ENCODE data around the gene GMDS.

DNA sequence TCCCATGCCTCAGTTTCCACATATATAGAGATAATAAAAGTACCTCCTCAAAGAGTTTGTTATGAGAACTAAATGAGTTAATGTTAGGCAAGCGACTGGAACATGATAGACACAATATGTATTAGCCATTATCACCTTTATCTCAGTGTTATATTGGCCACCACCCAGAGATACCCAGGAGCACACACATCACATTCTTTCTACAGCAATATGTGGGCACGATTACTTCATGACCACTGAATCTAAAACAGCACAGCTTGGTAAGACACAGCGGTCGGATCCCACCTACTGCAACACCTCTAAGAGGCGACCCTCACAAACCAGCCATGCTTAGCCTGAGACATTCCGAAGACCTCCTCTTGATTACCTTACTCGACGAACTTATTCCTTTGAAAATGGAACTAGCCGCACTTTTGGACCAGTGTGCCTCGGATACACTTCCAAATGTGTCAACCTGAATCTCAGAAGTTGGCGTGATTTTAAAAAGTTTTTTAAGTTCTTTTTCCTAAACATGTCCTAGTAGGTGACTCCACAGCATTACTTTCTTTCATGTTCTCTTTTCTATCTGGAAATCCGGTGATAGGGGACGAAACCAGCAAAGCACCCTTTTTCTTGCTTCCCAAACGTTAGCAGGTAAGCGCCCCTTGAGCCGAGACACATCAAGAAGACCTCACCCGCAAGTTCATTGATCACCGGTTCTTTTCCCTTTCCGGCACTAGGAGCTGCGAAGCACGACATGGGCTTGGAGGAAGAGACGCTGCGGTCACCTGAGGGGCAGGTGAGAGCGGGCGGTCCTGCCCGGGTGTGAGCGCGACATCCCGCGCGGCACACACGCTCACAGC, 923 bp downstream of the GMDS start:
- TF ChIP-seq POLR2A (IDR thresholded peaks at IDR 0.05): no peak
- TF ChIP-seq, protein P1, sequence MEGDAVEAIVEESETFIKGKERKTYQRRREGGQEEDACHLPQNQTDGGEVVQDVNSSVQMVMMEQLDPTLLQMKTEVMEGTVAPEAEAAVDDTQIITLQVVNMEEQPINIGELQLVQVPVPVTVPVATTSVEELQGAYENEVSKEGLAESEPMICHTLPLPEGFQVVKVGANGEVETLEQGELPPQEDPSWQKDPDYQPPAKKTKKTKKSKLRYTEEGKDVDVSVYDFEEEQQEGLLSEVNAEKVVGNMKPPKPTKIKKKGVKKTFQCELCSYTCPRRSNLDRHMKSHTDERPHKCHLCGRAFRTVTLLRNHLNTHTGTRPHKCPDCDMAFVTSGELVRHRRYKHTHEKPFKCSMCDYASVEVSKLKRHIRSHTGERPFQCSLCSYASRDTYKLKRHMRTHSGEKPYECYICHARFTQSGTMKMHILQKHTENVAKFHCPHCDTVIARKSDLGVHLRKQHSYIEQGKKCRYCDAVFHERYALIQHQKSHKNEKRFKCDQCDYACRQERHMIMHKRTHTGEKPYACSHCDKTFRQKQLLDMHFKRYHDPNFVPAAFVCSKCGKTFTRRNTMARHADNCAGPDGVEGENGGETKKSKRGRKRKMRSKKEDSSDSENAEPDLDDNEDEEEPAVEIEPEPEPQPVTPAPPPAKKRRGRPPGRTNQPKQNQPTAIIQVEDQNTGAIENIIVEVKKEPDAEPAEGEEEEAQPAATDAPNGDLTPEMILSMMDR (IDR thresholded peaks at IDR 0.05): no peak
